Measurements from ENCODE around the gene HIPK1.
A peak's percentile ranks its signal among the peaks of the same experiment; 100 is the strongest.

- TF ChIP-seq POLR2A (IDR thresholded peaks at IDR 0.05; ENCODE audit: insufficient read depth in 1 of 2, low read depth in 2 of 2, low read length in 2 of 2) (0 out of 4 replicates have a peak, but pooled peaks of 1 of the 2 experiments have one; percentile 24), TRIM24 (CRISPR knock-in tag; IDR thresholded peaks at IDR 0.05) (no peak), EZH2 (conservative IDR thresholded peaks at IDR 0.05; ENCODE audit: low read depth, low read length) (no peak), TEAD2 (CRISPR knock-in tag; IDR thresholded peaks at IDR 0.05) (no peak)
Measured at GRCh38 chr1:113978863-113979702, 50.0 kb downstream of the HIPK1 start, which contains the start of gene OLFML3.
